Cerebellar nuclear complex (tissue), 1 donor: ENCODE data around the gene GPD1.
A peak's percentile ranks its signal among the peaks of the same experiment; 100 is the strongest.

ENCODE experiments used
- DNase-seq, 2 experiments: peaks; one replicate each; lab custom pipeline; 2025; lab: John Stamatoyannopoulos, UW

Gene GPD1

DNA sequence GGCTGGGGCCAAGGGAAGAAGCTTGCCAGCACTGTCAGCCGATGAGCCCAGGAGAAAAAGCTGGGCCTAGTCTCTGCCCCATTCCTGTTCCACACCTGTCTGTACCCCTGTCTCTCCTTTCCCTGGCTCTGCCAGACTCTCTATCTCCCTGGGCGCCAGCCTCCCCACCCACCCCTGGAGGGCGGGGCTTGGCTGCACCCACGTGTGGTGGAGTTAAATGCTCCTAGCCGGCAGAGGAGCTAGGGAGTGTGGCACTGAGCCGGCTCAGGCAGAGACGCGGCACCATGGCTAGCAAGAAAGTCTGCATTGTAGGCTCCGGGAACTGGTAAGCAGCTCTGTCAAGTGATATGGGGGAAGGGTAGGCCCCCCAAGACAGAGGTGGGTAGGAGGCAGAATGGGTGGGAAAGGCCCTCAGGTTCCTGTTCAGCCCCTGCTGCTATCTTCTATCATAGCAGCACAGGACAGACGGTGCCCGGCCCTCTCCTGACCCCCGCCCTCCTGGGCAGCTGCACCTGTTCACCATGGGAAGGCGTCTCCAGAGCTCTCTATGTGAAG, at the start of gene GPD1:
TSS of gene GPD1 (plus strand) at position 242 of the 555 bp plus-strand sequence. CDS start at position 285, 43 bp downstream.
- DNase-seq = peak in 1 of 2 experiments; percentile 59

DNA sequence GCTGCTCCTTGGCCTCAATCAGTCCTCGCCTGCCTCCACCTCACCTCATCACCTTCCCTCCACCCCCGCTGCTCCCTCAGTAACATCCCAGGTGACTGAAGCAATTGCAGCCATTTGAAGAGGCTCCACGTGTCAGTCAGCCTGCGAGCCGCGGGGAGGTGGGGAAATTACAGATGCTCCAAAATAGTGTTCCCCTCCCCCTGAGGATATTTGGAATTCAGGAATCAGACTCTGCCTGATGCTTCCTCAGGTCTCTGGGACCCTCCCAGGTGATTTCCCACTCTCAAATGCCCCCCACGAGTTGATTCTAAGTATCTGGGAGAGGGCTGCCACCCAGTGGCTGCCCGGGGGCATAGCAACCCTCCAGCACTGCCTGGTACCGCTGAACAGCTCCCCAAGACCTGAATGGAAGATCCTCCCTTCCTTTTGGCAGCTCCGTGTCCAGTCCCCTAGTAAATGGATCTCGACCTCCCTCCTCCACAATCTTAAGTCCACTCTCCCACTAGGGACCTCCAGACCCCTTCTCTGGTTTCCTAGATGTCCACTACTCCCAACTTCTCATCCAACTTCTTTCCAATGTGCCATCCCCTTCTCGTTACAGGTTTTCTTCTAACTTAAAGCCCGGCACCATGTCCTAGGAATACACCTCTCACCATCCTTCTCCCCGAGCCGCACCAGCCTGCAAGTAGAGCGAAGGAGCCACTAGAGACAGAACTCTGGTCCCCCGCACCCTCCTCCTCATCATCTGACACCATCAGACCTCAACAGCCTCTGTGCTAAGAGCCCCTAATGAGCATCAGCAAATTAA, 47.8 kb upstream of the GPD1 start:
- DNase-seq = peak in 1 of 2 experiments; percentile 28

DNA sequence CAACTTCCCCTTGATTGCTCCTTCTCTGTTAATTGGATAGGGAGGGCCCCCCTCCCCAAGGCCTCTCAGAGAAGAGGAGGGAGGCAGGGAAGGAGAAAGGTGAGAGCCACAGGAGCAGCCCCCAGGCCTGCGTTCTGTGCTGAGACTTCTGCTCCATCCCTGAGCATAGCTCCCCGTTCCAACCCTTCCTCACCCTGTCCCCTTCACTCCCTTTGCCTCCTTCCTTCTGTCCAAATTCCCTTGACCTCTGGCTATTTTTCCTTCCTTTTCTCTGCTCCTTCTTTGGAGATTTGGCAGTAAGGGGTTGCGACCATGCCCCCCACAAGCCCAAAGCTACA, 47.2 kb upstream of the GPD1 start:
- DNase-seq = no peak

DNA sequence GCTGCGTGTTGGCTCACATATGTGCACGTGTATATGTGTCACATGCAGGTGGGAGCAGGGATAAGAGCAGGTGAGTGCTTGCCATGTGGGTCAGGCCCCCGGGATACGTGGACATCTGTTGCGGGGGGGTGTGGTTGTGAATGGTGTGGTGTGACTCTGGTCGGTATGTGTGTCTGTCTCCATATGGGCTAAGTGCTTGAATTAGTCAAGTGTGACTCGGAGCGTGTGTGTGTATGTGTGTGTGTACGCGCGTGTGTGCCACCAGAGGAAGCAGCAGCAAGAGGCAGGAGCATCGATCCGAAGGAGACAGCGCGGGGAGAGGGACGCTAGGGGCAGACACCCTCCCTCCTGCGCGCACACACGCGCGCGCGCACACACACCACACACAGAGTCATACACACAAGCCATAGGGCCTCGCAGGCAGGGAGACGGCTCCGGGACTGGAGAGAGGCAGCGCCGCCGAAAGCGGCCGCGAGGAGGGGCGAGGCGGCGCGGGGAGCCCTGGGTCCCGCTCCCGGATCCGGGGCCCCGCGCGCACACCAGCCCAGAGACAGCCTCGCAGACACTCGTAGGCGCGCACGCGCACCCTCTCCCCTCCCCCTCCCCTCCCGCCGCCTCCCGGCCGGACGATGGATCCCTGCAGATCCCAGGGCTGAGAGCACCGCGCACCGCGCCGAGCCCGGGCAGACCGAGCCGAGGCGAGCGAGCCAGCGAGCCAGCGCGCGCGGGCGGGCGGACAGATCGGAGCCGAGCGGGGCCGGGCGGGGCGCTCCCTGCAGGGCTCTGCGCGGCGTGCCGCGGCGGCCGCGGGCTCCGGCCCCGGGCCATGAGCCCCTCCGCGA, 46.6 kb upstream of the GPD1 start, which contains the start of gene ASIC1:
TSS of gene ASIC1 (plus strand) at position 597 of the 842 bp plus-strand sequence. CDS start 1,171 bp downstream, outside the sequence.
- DNase-seq = no peak

DNA sequence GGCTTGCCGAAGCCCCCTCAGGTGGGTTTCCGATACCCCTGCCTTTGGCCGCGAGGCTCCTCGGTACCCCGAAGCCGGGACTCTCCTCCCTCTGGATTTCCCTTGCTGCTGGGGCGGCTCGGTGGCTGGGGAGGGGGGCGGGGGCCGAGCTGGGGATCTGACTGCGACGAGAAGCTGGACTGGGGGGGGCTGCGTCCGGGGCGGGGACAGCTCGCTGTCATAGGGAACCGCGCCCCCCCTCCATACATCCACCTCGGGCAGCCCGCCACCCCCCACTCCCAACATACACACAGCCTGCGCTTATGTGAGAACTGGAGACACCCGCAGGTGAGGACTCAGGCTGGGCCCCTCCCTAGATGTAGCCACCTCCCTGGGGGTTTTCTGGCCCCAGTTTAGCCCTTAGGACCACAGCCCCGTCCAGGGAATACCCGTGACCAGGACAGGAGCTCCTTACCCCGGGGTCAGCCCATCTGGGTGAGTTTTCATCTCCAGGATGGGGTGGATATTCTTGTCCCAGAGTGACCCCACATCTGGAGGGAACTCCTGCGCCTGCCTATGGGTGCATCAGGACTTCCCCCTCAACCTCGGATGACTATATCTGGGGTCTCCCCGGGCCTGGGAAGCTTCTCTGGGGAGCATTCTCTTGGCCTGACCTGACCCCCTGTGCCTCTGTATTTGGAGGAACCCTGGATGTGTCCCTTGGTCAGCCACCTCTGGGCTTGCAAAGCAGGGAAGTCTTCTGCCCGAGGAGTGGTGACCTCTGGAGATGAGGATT, 45.7 kb upstream of the GPD1 start:
- DNase-seq = no peak

DNA sequence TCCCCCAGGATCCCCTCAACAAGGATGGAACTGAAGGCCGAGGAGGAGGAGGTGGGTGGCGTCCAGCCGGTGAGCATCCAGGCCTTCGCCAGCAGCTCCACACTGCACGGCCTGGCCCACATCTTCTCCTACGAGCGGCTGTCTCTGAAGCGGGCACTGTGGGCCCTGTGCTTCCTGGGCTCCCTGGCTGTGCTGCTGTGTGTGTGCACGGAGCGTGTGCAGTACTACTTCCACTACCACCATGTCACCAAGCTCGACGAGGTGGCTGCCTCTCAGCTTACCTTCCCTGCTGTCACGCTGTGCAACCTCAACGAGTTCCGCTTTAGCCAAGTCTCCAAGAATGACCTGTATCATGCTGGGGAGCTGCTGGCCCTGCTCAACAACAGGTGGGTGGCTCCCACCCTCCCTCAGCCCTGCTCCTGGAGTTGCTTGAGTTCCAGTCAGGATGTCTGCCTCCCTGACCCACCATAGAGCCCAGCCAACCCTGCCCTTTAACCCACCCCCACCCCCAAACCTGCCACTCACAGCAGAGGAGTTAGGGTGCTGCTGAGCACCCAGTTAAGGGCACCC, 45.0 kb upstream of the GPD1 start:
- no peak for DNase-seq

DNA sequence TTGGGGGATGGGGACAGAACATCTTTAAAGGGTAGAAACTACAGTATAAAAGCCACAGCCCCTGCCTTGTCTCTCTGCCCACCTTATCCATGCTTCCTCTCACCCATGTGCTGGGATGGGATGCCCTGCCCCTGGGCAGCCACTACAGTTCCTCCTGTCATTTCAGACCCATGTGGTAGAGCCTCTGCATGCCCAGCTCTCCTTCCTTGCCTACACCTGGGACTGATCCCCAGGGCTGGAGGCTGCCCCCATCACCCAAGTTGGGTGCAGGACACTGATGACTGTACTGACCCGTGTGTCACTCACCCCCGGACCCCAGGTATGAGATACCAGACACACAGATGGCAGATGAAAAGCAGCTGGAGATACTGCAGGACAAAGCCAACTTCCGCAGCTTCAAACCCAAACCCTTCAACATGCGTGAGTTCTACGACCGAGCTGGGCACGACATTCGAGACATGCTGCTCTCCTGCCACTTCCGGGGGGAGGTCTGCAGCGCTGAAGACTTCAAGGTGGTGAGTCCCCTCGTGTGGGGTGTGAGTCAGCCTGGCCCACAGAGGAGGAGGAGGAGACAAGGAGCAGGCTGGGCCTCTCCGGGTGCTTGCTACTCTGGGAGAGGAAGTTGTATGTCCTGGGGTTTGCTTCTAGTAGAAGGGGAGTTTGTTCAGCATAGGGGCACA, 44.2 kb upstream of the GPD1 start:
- DNase-seq = no peak

DNA sequence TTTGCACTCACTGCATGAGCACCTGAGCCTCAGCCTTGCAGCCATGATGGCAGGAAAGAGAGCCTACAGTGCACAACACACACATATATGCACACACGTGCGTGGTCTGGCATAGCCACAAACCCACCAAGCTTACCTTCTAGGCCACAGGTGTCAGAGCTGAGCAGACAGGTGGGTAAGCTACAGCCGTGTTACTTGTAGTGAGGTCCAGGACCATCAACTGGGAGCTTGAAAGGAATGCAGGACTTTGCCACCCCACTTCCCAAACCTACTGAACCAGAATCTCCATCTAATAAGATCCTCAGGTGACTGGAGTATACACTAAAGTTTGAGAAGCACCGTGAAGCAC, 43.7 kb upstream of the GPD1 start:
- no peak for DNase-seq

DNA sequence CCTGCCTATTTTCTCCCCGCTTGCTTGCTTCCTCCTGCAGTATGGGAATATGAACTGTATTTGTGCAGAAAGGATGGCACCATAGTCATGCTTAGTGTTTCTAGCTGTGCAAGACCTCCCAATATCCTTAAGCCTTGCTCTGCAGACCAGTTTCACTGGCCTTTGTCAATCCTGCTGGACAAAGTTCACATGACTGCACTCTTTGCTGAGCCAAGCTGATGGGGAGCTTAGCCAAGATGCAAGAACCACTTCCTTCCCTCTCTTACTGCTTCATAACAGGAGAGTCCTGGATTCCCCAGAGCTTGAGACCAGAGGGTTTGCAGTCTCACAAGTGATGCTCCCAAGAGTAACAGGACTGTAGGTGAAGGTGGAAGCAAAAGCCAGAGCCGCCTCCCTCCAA, 42.6 kb upstream of the GPD1 start:
- DNase-seq = no peak

DNA sequence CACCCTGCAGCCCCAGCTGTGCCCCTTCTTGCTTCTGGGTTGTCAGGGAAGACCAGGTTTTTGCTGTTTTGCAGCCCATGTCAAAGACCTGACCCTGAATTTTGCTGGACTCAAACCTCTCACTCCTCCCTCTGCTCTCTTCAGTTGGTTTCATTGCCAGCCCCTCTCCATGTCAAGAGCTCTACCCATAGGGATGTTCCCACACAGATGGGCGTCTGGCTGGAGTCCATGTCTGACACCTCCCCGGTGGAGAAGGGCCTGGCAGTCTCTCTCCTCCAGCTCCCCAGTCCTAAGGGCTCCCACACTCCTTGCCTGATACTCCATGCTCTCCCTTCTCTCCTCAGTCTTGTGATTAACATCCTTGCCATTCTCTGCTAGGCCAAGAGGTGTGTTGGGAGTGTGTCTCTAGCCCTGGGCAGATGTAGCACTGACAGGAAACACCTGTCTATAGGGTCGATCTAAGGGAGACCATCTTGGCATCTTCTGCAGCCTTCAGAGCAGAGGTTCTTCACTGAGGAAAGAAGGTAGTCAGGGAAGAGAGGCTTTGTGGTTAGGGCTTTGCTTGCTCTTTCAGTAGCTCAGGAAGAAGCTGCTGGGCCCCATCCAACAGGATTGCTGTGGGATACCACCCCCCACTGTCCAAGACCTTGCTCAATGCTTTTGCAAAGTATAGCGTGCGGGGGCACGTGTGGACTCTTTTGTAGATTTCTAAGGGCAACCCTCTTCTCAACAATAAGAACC, 41.7 kb upstream of the GPD1 start:
- DNase-seq = no peak

DNA sequence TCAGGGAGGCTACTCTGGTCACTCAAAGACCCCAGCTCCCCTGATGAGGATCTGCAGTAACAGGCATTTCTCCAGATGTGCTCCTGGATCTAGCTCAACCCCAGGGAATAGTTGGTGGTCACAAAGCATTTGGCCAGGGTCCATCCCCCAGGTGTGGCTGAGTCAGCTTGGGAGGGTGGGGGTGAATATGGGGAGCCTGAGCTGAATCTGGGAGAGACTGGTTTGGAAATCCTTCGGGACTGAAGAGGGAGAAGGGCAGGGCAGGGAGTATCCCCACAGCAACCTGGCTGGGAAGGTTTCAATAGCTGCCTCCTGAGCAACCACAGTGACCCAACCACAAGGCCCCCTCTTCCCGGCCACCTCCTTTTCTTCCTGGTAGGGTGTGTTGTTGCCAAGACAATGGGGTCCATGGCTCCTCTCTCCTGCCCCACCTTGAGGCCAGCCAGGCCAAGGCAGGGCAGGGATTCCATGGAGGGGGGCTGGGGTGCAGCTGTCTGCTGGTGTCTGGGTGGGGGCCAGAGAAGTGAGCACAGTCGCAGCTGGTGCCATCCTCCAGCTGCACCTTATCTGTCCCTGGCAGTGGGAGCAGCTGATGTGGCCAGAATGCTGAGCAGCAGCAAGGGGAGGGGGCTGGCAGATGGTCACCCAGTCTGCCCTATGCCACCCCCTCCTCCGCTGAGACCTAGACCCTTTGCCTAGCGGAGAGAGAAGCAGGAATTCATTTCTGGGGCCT, 40.9 kb upstream of the GPD1 start:
- no peak for DNase-seq

DNA sequence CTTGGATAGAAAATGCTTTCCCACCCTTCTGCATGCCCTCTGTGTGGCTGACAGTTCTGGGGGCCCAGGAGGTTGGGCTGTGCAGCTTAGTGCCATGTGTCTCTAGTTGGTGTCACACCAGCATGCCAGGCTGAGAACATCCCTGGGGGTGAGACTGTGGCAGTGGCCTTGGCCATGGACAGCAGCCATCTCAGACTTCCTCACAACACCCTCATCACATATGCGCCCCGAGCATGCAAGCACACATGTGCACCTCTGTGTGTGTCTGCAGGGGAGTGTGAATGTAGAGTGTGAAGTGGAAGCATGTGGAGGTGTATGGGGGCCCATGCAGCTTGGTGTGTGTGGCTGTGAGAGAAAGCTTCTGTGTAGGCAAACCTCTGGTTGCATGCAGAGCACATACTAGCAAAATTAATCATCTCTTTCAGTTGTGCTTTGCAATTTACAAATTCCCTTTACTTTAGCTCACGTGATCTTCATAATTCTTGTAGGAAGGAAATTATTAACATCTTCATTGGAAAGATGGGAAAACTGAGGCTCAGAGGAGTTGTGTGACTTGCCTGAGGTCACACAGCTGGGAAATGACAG, 38.0 kb upstream of the GPD1 start:
- no peak for DNase-seq

DNA sequence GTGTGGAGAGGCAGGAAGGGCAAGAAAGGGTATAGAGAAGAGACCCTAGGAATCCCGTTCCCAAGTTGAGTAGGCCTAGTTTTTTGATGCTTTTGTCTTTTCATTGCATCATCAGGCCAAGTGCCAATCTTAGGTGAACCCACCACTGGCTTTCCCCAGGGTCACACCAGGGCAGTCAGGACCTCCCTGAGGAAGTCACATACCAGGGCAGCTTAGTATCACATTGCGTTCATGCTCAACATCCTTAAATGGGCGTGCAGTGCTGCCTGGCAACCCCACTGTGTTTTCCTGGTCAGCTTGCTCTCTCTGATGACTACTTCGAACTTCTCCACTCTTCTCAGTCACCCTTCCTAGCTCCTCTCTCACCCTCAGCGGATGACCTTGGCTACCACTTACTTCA, 37.4 kb upstream of the GPD1 start:
- no peak for DNase-seq

DNA sequence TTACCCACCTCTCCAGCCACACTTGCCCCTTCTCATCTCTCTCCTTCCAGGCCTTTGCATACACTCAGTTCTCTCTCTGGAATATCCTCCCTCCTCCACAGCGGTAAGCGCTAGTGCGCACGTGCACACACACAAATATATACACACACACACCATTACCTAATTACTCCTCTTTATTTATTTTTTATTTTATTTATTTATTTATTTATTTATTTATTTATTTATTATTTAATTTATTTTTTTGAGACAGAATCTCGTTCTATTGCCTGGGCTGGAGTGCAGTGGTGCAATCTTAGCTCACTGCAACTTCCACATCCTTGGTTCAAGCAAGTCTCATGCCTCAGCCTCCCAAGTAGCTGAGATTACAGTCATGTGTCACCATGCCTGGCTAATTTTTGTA, 34.7 kb upstream of the GPD1 start:
- DNase-seq = no peak

DNA sequence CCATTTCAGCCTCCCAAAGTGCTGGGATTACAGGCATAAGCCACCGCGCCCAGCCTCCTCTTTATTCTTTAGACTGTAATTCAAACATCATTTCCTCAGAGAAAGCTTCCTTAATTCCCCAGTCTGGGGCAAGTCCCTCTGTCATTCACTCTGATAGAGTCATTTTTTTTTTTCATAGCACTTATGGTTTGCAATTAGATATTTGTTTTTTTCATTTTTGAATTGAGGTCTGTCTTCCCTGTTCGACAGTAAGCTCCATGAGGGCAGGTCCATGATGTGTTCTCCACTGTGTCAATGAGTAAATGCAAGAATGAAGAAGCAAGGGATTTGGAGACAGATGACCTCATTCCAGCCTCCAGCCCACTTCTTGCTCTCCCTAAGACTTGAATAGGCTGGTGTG, 34.3 kb upstream of the GPD1 start:
- DNase-seq = no peak

DNA sequence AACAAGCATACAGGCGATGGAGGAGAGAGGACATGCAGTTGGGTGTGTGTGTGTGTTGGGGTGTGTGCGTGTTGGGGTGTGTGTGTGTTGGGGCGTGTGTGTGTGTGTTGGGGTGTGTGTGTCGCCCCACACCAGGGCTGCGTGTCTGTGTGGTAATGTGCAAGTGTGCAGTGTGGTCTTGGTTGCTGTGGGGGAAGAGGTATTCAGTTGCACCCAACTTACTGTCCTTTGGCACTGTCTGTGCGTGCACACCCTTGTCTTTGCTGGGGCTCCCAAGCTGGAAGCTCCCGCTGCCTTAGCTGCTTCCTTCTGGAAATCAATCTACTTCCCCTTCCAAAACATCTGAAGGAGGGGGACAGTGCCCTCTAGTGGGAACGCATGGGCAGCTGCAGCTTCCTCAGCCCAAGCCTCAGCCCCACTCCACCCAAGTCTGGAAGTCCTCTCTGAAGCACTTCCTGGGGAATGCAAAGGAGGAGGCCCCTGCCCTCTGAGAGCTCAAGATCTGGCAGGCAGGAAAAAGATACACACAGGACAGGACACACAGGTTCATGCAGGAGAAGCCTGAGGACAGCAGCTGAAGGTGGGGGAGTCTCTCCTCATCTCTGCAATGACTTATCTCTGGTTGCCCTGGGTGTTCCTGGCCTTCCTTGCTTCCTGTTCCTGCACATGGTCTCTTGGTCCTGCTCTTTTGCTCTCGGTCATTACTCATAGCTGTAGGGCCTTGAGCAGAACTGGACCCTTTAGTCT, 33.3 kb upstream of the GPD1 start:
- peak in 1 of 2 experiments; percentile 75 for DNase-seq

DNA sequence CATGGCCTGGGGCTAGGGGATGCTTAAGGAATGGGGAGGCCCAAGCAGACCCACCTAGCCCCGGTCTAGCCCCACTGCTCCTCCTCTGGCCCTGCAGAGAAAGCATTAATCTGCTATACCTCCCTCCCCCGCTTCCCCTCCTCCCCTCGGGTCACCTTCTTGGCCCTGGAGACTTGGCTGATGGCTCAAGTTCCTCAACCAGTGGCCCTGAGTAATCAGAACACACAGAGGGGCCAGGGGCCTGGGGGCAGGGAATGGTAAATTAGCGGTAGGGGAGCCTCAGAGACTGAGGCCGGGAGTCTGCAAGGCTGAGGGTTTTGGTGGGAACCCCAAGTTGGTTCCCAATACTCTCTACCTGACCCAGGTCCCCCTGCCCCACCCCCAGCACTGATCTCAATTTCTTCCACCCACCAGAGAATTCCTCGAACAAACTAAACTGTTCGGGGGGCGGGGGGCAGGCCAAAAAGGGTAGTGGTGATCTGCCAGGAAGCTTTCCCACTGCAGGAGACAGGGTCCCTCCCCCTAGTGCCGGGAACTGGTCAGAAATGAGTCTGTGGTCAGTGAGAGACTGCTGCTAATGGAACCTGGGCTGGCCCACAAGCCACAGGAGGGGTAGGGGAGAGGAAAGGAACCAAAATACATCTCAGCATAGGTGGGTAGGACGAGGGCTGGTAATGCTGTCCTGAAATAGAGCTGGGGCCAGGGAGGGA, 31.5 kb upstream of the GPD1 start:
- no peak for DNase-seq

DNA sequence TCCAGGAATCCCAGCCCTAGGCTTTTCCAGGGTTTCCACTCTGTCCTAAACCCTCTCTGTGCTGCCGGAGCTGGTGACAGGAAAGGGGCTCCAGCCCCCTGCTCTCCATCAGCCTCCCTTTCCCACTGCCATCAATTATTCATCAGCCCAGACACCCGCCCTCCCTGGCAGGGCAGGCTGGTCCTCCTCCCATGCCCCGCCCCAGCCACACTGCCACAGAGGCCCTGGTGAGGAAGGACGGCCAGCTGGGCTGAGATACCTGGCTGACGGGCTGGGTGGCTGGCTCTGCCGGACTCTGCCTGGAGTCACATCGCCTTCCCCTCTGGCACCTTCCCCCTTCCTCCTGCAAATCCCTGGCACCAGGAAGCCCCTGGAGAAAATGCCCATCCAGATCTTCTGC, 30.6 kb upstream of the GPD1 start:
- DNase-seq = no peak
